K562 (cell line): ENCODE results near the gene SLC25A10. TPM values are rescaled to one million over a fixed set of nuclear protein-coding genes. Genes with fewer than 3 reads are reported as not detected.

ENCODE experiments used
- CAMTA2 ChIP-seq: fragments of 250-450 bp; sonication (Bioruptor Pico); conservative IDR thresholded peaks from 2 replicates; pipeline ENCODE4 v1.5.1; 2022
- HMG20A ChIP-seq: fragments of 450-650 bp; formaldehyde crosslinking; conservative IDR thresholded peaks from 2 replicates; pipeline ENCODE4 v1.4.0; 2020; ENCODE audit warnings: mild to moderate bottlenecking, mixed read lengths
- MAFK ChIP-seq: IDR thresholded peaks from 2 replicates; pipeline ENCODE4 v1.6.1; 2011; ENCODE audit warnings: low read length, improper control_type of control experiment
- MYBL2 ChIP-seq, 2 experiments: fragments of 450-650 bp in 1 of 2; sonication (generic) in 1 of 2; formaldehyde crosslinking in 1 of 2; IDR thresholded peaks; 2 replicates each; pipeline versions ENCODE4 v1.6.1 to v1.8.1; 2017 to 2022; ENCODE audit warnings: borderline replicate concordance in 1 of 2, inconsistent platforms in 1 of 2, low read depth in 1 of 2, mild to moderate bottlenecking in 1 of 2, missing genetic modification reagents in 1 of 2, moderate library complexity in 1 of 2
- SRF ChIP-seq, 2 experiments: fragments of 250-450, 450-650 bp in 1 of 2; sonication (Bioruptor Pico) in 1 of 2; sonication (generic) in 1 of 2; formaldehyde crosslinking; IDR thresholded peaks; 2 replicates each; pipeline versions ENCODE4 v1.5.0 to v1.5.1; 2020 to 2022; ENCODE audit warnings: mild to moderate bottlenecking in 1 of 2, missing genetic modification reagents in 1 of 2
- ZC3H11A ChIP-seq: IDR thresholded peaks from 2 replicates; pipeline ENCODE4 v1.6.1; 2012; ENCODE audit warnings: low read depth, low read length, improper control_type of control experiment
- ZNF324 ChIP-seq: fragments of 250-450 bp; sonication (Bioruptor Pico); IDR thresholded peaks from 2 replicates; pipeline ENCODE4 v1.4.0; 2020; ENCODE audit warnings: mild to moderate bottlenecking
- ZNF77 ChIP-seq: fragments of 250-450 bp; sonication (Bioruptor Pico); IDR thresholded peaks from 2 replicates; pipeline ENCODE4 v1.5.0; 2020
- polyA plus RNA-seq, 8 experiments: library from polyadenylated mRNA; depleted of rRNA in 4 of 8; stranded (reverse) in 5 of 8; unstranded in 3 of 8; fragments of >200 nt; fragmentation: Nextera tagmentation in 2 of 8; fragmentation: Illumina TruSeq in 1 of 8; extraction: Ambion mirVana in 2 of 8; extraction: Trizol in 1 of 8; gene quantifications; 2 replicates each; pipeline versions ENCODE4 v1.2.1 to v1.2.3, GENCODE V29; 2011 to 2014; ENCODE audit warnings: inconsistent platforms in 1 of 8, missing spikeins in 1 of 8
- total RNA-seq, 7 experiments: library from RNA; depleted of rRNA in 6 of 7; stranded (reverse); fragments of >200 nt in 6 of 7; fragmentation: Illumina TruSeq in 2 of 7; extraction: Trizol in 2 of 7; gene quantifications; 2 replicates each; pipeline versions ENCODE4 v1.2.1 to v1.2.3, GENCODE V29; 2011 to 2021; ENCODE audit warnings: low replicate concordance in 1 of 7
- TF ChIP-seq, protein P1 (sequence below): sonication (generic); formaldehyde crosslinking; IDR thresholded peaks from 2 replicates; pipeline ENCODE4 v1.8.0; 2023; ENCODE audit warnings: missing genetic modification reagents, mild to moderate bottlenecking, borderline replicate concordance
- TF ChIP-seq, protein P2 (sequence below): sonication (generic); formaldehyde crosslinking; IDR thresholded peaks from 2 replicates; pipeline ENCODE4 v1.4.0; 2020; ENCODE audit warnings: mild to moderate bottlenecking, missing genetic modification reagents
- TF ChIP-seq, protein P3 (sequence below): fragments of 250-450 bp; sonication (Bioruptor Pico); IDR thresholded peaks from 2 replicates; pipeline ENCODE4 v1.8.0; 2022; ENCODE audit warnings: moderate library complexity, mild to moderate bottlenecking, inconsistent platforms
- TF ChIP-seq, protein P4 (sequence below): fragments of 450-650 bp; IDR thresholded peaks from 2 replicates; pipeline ENCODE4 v1.6.1; 2016; ENCODE audit warnings: antibody characterized with exemption

SLC25A10 gene
- total and polyA plus RNA-seq, 9 of the 15 experiments (the other 6 are each of a cell fraction or from before 2014, with no cell fraction given), result 0.10 to 85.6 (median 34.3) TPM

DNA sequence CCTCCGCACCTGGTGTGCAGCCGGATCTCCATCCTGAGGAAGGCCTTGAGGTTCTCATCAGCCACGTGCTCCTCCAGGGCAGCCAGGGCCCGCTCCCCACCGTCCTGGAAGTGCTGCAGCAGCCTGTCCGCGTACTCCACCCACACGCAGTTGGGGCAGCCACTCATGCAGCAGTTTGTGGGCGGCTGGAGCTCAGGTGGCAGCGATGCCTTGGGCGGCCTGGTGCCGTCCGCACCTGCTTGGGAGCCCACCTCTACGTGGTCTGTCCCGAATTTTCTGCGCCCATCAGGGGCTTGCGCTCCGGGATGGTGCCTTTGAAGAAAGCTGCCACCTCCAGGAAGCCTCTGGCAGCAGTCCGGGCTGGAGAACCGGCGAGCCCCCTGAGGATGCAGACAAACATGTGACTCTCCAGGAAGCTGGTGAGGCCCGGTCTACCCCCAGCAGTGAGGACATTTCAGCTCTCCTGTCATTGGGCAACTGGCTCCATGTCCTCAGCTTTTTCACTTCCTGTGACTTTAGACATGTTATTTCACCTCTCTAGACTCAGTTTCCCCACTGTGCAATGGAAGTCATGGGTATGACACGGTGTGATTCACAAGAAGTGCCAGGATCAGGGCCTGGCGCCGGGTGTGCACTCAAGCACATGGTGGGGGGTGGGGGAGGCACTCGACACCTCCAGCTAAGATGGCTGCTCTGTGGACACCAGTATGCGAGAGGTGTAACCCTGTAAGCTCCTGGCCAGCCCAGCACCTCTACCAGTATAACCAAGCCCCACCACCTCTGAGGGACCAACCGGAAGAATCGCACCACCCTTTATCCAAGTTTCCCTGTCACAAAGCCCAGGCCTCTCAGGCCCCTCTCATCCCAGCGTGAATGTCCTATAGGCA lies 46.6 kb upstream of the SLC25A10 start (continued):
- TF ChIP-seq, protein P1, sequence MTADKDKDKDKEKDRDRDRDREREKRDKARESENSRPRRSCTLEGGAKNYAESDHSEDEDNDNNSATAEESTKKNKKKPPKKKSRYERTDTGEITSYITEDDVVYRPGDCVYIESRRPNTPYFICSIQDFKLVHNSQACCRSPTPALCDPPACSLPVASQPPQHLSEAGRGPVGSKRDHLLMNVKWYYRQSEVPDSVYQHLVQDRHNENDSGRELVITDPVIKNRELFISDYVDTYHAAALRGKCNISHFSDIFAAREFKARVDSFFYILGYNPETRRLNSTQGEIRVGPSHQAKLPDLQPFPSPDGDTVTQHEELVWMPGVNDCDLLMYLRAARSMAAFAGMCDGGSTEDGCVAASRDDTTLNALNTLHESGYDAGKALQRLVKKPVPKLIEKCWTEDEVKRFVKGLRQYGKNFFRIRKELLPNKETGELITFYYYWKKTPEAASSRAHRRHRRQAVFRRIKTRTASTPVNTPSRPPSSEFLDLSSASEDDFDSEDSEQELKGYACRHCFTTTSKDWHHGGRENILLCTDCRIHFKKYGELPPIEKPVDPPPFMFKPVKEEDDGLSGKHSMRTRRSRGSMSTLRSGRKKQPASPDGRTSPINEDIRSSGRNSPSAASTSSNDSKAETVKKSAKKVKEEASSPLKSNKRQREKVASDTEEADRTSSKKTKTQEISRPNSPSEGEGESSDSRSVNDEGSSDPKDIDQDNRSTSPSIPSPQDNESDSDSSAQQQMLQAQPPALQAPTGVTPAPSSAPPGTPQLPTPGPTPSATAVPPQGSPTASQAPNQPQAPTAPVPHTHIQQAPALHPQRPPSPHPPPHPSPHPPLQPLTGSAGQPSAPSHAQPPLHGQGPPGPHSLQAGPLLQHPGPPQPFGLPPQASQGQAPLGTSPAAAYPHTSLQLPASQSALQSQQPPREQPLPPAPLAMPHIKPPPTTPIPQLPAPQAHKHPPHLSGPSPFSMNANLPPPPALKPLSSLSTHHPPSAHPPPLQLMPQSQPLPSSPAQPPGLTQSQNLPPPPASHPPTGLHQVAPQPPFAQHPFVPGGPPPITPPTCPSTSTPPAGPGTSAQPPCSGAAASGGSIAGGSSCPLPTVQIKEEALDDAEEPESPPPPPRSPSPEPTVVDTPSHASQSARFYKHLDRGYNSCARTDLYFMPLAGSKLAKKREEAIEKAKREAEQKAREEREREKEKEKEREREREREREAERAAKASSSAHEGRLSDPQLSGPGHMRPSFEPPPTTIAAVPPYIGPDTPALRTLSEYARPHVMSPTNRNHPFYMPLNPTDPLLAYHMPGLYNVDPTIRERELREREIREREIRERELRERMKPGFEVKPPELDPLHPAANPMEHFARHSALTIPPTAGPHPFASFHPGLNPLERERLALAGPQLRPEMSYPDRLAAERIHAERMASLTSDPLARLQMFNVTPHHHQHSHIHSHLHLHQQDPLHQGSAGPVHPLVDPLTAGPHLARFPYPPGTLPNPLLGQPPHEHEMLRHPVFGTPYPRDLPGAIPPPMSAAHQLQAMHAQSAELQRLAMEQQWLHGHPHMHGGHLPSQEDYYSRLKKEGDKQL, result no peak
- TF ChIP-seq MAFK (no peak), SRF (CRISPR knock-in tag; IDR thresholded peaks at IDR 0.05) (peak in 1 of 2 experiments; percentile 77; a peak in 2 of 4 replicates), ZNF324 (CRISPR knock-in tag) (no peak), MYBL2 (IDR thresholded peaks at IDR 0.05; ENCODE audit: low read depth) (no peak), MYBL2 (CRISPR knock-in tag; IDR thresholded peaks at IDR 0.05; ENCODE audit: borderline replicate concordance) (no peak), CAMTA2 (CRISPR knock-in tag) (0 out of 2 replicates have a peak, but pooled peaks have one; percentile 59), ZC3H11A (no peak), ZNF77 (no peak), HMG20A (CRISPR knock-in tag) (no peak)
- TF ChIP-seq, protein P2, sequence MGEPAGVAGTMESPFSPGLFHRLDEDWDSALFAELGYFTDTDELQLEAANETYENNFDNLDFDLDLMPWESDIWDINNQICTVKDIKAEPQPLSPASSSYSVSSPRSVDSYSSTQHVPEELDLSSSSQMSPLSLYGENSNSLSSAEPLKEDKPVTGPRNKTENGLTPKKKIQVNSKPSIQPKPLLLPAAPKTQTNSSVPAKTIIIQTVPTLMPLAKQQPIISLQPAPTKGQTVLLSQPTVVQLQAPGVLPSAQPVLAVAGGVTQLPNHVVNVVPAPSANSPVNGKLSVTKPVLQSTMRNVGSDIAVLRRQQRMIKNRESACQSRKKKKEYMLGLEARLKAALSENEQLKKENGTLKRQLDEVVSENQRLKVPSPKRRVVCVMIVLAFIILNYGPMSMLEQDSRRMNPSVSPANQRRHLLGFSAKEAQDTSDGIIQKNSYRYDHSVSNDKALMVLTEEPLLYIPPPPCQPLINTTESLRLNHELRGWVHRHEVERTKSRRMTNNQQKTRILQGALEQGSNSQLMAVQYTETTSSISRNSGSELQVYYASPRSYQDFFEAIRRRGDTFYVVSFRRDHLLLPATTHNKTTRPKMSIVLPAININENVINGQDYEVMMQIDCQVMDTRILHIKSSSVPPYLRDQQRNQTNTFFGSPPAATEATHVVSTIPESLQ, result no peak
- TF ChIP-seq, protein P3, sequence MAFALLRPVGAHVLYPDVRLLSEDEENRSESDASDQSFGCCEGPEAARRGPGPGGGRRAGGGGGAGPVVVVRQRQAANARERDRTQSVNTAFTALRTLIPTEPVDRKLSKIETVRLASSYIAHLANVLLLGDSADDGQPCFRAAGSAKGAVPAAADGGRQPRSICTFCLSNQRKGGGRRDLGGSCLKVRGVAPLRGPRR (CRISPR knock-in tag), result peak; percentile 70; the same call in 1 of the 2 replicates
- TF ChIP-seq, protein P4, sequence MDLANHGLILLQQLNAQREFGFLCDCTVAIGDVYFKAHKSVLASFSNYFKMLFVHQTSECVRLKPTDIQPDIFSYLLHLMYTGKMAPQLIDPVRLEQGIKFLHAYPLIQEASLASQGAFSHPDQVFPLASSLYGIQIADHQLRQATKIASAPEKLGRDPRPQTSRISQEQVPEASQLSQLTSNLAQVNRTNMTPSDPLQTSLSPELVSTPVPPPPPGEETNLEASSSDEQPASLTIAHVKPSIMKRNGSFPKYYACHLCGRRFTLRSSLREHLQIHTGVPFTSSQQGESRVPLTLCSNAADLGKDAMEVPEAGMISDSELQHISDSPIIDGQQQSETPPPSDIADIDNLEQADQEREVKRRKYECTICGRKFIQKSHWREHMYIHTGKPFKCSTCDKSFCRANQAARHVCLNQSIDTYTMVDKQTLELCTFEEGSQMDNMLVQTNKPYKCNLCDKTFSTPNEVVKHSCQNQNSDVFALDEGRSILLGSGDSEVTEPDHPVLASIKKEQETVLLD, result no peak; the same call in 1 of the 2 replicates
